HepG2 (cell line): ENCODE data around the gene SMIM41. TPM values are rescaled to one million over a fixed set of nuclear protein-coding genes. Genes with fewer than 3 reads are reported as not detected.

Experiments
- ATAC-seq: fragments of 200-7000 bp; cut with Tn5 transposase; 3 replicates; pipeline ENCODE4 v1.9.1; 2020; ENCODE audit warnings: mild to moderate bottlenecking, moderate library complexity
- BruUV-seq: library from RNA; stranded (reverse); fragments of 400-500 nt; replicated peaks from 2 replicates; lab custom pipeline; 2021; lab: Mats Ljungman, UMichigan
- CTCF ChIA-PET: fragments of 300-600 bp; formaldehyde crosslinking; extraction: SDS; loops from one replicate; lab custom pipeline; 2021; ENCODE audit warnings: low total read pairs, inconsistent platforms, low intra/inter-chr PET ratio; lab: Yijun Ruan, JAX
- POLR2A ChIA-PET: fragments of 350-600 bp; sonication (Branson Sonifier 250); formaldehyde crosslinking; loops from one replicate; lab custom pipeline; 2020; ENCODE audit warnings: antibody characterized with exemption, inconsistent platforms; lab: Yijun Ruan, JAX
- DNase-seq: peaks from one replicate; pipeline ENCODE4 v3.0.0-alpha.2; 2015; ENCODE audit warnings: low spot score
- FAIRE-seq: peaks from 3 replicates; lab custom pipeline; 2011; peaks lifted over from hg19 to GRCh38; lab: Jason Lieb, UNC
- H2AFZ ChIP-seq: one replicate; pipeline ENCODE4 v1.6.1; 2011; ENCODE audit warnings: low read length, inconsistent platforms
- H3K27ac ChIP-seq: fragments of 300-600 bp; 3 replicates; pipeline ENCODE4 v1.8.0; 2011; ENCODE audit warnings: mixed run types, mild to moderate bottlenecking, mixed read lengths, low read length, inconsistent platforms; ENCODE audit not compliant: insufficient read depth; ENCODE audit errors: extremely low read length
- H3K27me3 ChIP-seq, 2 experiments: fragments of 200-600 bp in 1 of 2; 2 replicates in 1 of 2; 3 replicates in 1 of 2; pipeline versions ENCODE4 v1.6.0 to v1.8.0; 2011; ENCODE audit warnings: low read length in 2 of 2, mild to moderate bottlenecking in 2 of 2, moderate library complexity in 2 of 2, inconsistent platforms in 1 of 2; ENCODE audit not compliant: insufficient read depth in 2 of 2, control insufficient read depth in 1 of 2
- H3K36me3 ChIP-seq, 2 experiments: fragments of 200-600 bp in 1 of 2; replicated peaks in 1 of 2; 2 replicates in 1 of 2; 3 replicates in 1 of 2; pipeline versions ENCODE4 v1.5.1 to v1.8.0; 2011; ENCODE audit warnings: low read length in 2 of 2, inconsistent platforms in 1 of 2; ENCODE audit not compliant: insufficient read depth in 2 of 2, control insufficient read depth in 1 of 2
- H3K4me1 ChIP-seq: 2 replicates; pipeline ENCODE4 v1.5.1; 2012; ENCODE audit warnings: low read length, inconsistent platforms; ENCODE audit not compliant: insufficient read depth
- H3K4me2 ChIP-seq: 2 replicates; pipeline ENCODE4 v1.6.0; 2011; ENCODE audit warnings: low read depth, low read length, inconsistent platforms
- H3K4me3 ChIP-seq, 3 experiments: fragments of 200-600 bp in 1 of 3; sonication (generic), shearing (Covaris generic) in 1 of 3; replicated peaks in 1 of 3; 2 replicates each; pipeline ENCODE4 v1.5.1; 2011 to 2016; ENCODE audit warnings: low read length in 3 of 3, inconsistent platforms in 2 of 3, low read depth in 2 of 3, mild to moderate bottlenecking in 2 of 3, control low read depth in 1 of 3, mixed read lengths in 1 of 3; ENCODE audit not compliant: insufficient read depth in 1 of 3
- H3K79me2 ChIP-seq: one replicate; pipeline ENCODE4 v1.6.1; 2011; ENCODE audit warnings: low read length, inconsistent platforms; ENCODE audit not compliant: insufficient read depth
- H3K9ac ChIP-seq: 2 replicates; pipeline ENCODE4 v1.6.0; 2011; ENCODE audit warnings: mild to moderate bottlenecking, low read depth, low read length, inconsistent platforms; ENCODE audit not compliant: insufficient read depth
- H3K9me3 ChIP-seq: 2 replicates; pipeline ENCODE4 v1.5.1; 2012; ENCODE audit warnings: mild to moderate bottlenecking, low read length
- H4K20me1 ChIP-seq: 2 replicates; pipeline ENCODE4 v1.6.0; 2011; ENCODE audit warnings: inconsistent platforms, mild to moderate bottlenecking, low read length, moderate library complexity; ENCODE audit not compliant: insufficient read depth
- GPBP1L1 ChIP-seq: sonication (generic); formaldehyde crosslinking; IDR thresholded peaks from 2 replicates; pipeline ENCODE4 v1.5.0; 2020; ENCODE audit warnings: mild to moderate bottlenecking, missing genetic modification reagents
- MXD4 ChIP-seq: IDR thresholded peaks from 2 replicates; pipeline ENCODE4 v1.6.1; 2016; ENCODE audit warnings: mild to moderate bottlenecking, missing biosample characterization, missing genetic modification reagents
- NFIB ChIP-seq: sonication (generic); formaldehyde crosslinking; IDR thresholded peaks from 2 replicates; pipeline ENCODE4 v1.9.0; 2021; ENCODE audit warnings: missing genetic modification reagents, mild to moderate bottlenecking, borderline replicate concordance
- REXO4 ChIP-seq: sonication (generic); formaldehyde crosslinking; IDR thresholded peaks from 2 replicates; pipeline ENCODE4 v1.8.0; 2022; ENCODE audit warnings: missing genetic modification reagents, mild to moderate bottlenecking, borderline replicate concordance
- ZNF790 ChIP-seq: sonication (generic); formaldehyde crosslinking; IDR thresholded peaks from 2 replicates; pipeline ENCODE4 v1.8.0; 2022; ENCODE audit warnings: missing genetic modification reagents, mild to moderate bottlenecking, borderline replicate concordance
- ZNF883 ChIP-seq: sonication (generic); formaldehyde crosslinking; IDR thresholded peaks from 2 replicates; pipeline ENCODE4 v1.5.1; 2020; ENCODE audit warnings: mild to moderate bottlenecking, missing genetic modification reagents; ENCODE audit errors: not compliant biosample characterization
- WGBS: methylation state at CpG from one replicate; pipeline ENCODE4 v1.1.6; 2017; ENCODE audit warnings: low lambda C conversion rate; 5-methylcytosine and 5-hydroxymethylcytosine counted together
- in situ Hi-C: cut with HindIII; loops from 2 replicates; pipeline ENCODE4 v1.10.0; 2017; ENCODE audit warnings: low pct_unique_long_range_greater_than_20kb; ENCODE audit not compliant: extremely low pct_ligation_motif_present
- intact Hi-C: fragments of 100-400 bp; cut with micrococcal nuclease; formaldehyde crosslinking; loops from one replicate; pipeline ENCODE4 v1.10.0; 2022; ENCODE audit not compliant: unreplicated experiment
- polyA plus RNA-seq, 8 experiments: library from polyadenylated mRNA; depleted of rRNA in 3 of 8; stranded (reverse) in 7 of 8; unstranded in 1 of 8; fragments of >200 nt; fragmentation: Illumina TruSeq in 4 of 8; extraction: Trizol in 4 of 8; gene quantifications; 2 replicates each; pipeline versions ENCODE4 v1.2.1 to v1.2.3, GENCODE V29; 2011 to 2016; ENCODE audit warnings: low read depth in 4 of 8, missing spikeins in 1 of 8, mixed read lengths in 1 of 8; ENCODE audit not compliant: insufficient read depth in 1 of 8
- total RNA-seq, 5 experiments: library from RNA; depleted of rRNA; stranded (reverse); fragments of >200 nt; fragmentation: Illumina TruSeq; extraction: Trizol; gene quantifications; 2 replicates each; pipeline ENCODE4 v1.2.3, GENCODE V29; 2016; ENCODE audit warnings: low read depth in 1 of 5
- TF ChIP-seq, protein P1 (sequence below): sonication (generic); formaldehyde crosslinking; conservative IDR thresholded peaks from 2 replicates; pipeline ENCODE4 v1.5.0; 2020; ENCODE audit warnings: missing genetic modification reagents
- TF ChIP-seq, protein P2 (sequence below), 2 experiments: IDR thresholded peaks; 2 replicates each; pipeline ENCODE4 v1.6.1; 2011 to 2012; ENCODE audit warnings: low read length in 2 of 2, borderline replicate concordance in 1 of 2, low read depth in 1 of 2, mild to moderate bottlenecking in 1 of 2, moderate library complexity in 1 of 2

The SMIM41 gene
- total and polyA plus RNA-seq, 2 of the 13 experiments (the other 11 are each of a cell fraction or from before 2014, with no cell fraction given): not detected

GRCh38 chr12:52049688-52050087 is 29.8 kb upstream of the SMIM41 start (continued):
- TF ChIP-seq, protein P1, sequence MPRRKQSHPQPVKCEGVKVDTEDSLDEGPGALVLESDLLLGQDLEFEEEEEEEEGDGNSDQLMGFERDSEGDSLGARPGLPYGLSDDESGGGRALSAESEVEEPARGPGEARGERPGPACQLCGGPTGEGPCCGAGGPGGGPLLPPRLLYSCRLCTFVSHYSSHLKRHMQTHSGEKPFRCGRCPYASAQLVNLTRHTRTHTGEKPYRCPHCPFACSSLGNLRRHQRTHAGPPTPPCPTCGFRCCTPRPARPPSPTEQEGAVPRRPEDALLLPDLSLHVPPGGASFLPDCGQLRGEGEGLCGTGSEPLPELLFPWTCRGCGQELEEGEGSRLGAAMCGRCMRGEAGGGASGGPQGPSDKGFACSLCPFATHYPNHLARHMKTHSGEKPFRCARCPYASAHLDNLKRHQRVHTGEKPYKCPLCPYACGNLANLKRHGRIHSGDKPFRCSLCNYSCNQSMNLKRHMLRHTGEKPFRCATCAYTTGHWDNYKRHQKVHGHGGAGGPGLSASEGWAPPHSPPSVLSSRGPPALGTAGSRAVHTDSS (CRISPR knock-in tag): no peak
- TF ChIP-seq, protein P2, sequence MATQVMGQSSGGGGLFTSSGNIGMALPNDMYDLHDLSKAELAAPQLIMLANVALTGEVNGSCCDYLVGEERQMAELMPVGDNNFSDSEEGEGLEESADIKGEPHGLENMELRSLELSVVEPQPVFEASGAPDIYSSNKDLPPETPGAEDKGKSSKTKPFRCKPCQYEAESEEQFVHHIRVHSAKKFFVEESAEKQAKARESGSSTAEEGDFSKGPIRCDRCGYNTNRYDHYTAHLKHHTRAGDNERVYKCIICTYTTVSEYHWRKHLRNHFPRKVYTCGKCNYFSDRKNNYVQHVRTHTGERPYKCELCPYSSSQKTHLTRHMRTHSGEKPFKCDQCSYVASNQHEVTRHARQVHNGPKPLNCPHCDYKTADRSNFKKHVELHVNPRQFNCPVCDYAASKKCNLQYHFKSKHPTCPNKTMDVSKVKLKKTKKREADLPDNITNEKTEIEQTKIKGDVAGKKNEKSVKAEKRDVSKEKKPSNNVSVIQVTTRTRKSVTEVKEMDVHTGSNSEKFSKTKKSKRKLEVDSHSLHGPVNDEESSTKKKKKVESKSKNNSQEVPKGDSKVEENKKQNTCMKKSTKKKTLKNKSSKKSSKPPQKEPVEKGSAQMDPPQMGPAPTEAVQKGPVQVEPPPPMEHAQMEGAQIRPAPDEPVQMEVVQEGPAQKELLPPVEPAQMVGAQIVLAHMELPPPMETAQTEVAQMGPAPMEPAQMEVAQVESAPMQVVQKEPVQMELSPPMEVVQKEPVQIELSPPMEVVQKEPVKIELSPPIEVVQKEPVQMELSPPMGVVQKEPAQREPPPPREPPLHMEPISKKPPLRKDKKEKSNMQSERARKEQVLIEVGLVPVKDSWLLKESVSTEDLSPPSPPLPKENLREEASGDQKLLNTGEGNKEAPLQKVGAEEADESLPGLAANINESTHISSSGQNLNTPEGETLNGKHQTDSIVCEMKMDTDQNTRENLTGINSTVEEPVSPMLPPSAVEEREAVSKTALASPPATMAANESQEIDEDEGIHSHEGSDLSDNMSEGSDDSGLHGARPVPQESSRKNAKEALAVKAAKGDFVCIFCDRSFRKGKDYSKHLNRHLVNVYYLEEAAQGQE (IDR thresholded peaks at IDR 0.05; ENCODE audit: borderline replicate concordance in 1 of 2, low read depth in 1 of 2, low read length in 2 of 2): no peak

DNA sequence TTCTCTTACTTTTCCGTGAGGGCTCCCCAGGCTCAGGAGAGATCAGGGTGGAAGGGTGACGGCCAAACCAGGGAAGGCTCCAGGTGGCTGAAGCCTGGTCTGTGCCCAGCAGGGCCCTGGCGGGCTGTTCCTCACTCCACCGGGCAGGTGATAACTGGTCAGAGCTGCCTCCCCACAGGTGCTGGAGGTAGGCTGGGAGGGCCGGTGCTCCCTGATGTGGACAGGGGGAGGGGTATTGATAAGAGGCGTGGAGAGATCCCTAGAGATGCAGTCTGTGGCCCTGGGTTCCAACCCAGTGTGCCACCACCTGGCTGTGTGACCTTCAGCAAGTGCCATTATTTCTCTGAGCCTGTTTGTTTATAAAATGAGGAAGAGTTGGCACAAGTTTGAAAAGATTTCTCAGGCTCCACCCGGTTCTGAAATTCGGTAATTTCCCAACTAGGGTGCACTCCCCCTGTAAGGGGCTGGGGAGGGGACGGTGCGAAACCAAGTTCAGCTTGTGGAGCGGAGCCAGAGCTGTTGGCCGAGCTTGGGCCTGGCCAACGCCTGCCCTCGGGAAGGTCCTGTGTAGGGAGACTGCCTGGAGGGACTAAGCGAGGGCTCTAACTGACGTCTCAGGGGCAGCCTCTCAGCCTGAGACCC is 29.3 kb upstream of the SMIM41 start:
- Histone ChIP-seq H3K4me1 (peaks cover 61% of the 10 kb centered on the region), H3K27ac (peak overlapping the region; percentile 90), H3K4me2 (peak overlapping the region; percentile 100), H3K36me3 (peaks cover 3 to 15% of the 10 kb centered on the region in 2 experiments; a peak in 3 of 5 replicates), H3K79me2 (peaks cover 21% of the 10 kb centered on the region), H3K4me3 (peak overlapping the region; percentile 61 to 98 (median 82)), H4K20me1 (peaks cover 7% of the 10 kb centered on the region; the same call in 1 of the 2 replicates), H3K9me3 (no peaks in the 10 kb centered on the region), H3K9ac (peak overlapping the region; percentile 93), H3K27me3 (no peaks in the 10 kb centered on the region; a peak in 1 of 5 replicates), H2AFZ (no peak overlapping the region)
- in situ Hi-C loops: no loop called here
- BruUV-seq: no TSS peak
- ChIA-PET CTCF (no interaction called here), POLR2A (interaction anchor here (0.7 to 3.2 kb wide), 12 partner anchors 11 to 932 kb away, joined by 3 to 58 read pairs (median 4); partner anchors contain the start of gene ATG101)
- DNase-seq (no peak), FAIRE-seq (no peak), ATAC-seq (no peak; the same call in 2 of the 3 replicates)
- intact Hi-C loops: loop anchor here (2.0 kb wide), 2 partner anchors 13 to 21 kb away; no protein-coding TSS in a partner anchor
- 19% methylated on average over 6 of the region's 16 CpGs for WGBS
- TF ChIP-seq MXD4 (CRISPR knock-in tag) (no peak), ZNF790 (0 out of 2 replicates have a peak, but pooled peaks have one; percentile 38), NFIB (CRISPR knock-in tag) (no peak), GPBP1L1 (CRISPR knock-in tag) (no peak), REXO4 (no peak), ZNF883 (peak; percentile 40)
